GM18507 (cell line): ENCODE results near the gene MYO9A.

ENCODE experiments used
- DNase-seq: peaks from one replicate; pipeline ENCODE4 v3.0.0; 2011; ENCODE audit warnings: low read depth; ENCODE audit not compliant: insufficient read length; ENCODE audit errors: extremely low spot score
- FAIRE-seq: peaks from 2 replicates; lab custom pipeline; 2011; peaks lifted over from hg19 to GRCh38; lab: Jason Lieb, UNC

Gene MYO9A

GRCh38 chr15:71800835-71801745 is 316.9 kb downstream of the MYO9A start:
- FAIRE-seq (peak; percentile 83), DNase-seq (no peak)

- DNase-seq (no peak), FAIRE-seq (no peak)
These were observed 317.8 kb downstream of the MYO9A start for GRCh38 chr15:71800190-71800589.

DNA sequence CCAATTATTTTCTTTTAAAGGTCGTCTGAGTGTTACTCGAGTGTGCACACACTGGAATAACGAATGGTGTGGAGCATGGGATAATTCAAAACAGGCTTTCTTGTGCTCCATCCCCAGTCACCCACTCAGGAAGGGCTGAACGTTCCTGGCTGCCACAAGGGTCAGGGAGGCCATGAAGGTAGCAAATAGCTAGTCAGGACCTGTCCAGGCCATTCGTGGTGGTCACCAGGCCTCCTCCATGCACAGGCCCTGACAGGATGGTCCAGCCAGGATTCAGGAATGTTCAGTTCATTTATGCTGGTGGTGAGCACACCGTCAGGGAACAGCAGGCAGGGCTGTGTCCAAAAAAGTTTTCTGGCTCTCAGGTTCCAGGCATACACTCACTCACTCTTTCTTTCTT is 319.3 kb downstream of the MYO9A start:
- DNase-seq = no peak
- no peak for FAIRE-seq

DNA sequence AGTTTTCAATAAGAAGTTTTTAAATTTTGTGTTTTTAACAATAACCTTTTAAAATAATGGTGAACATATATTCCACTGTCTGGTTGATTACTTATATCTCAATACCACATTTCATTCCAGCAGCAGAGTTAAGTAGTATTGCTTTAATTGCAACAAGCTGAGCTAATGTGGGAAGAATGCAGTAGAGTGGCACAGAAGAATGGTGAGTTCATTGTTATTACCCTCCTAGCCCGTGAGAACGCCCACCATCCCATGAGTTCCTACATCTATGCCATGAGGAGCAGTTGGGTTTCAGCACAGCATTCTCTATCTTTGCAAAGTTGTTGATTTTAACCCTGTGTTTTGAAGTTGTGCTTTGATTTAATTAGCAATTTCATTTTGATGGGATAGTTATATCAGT is 325.4 kb downstream of the MYO9A start:
- DNase-seq (no peak), FAIRE-seq (no peak)

- DNase-seq (no peak), FAIRE-seq (no peak)
These were observed 326.0 kb downstream of the MYO9A start for GRCh38 chr15:71791975-71792374.

GRCh38 chr15:71790081-71790480 is 327.9 kb downstream of the MYO9A start:
- DNase-seq (no peak), FAIRE-seq (no peak)

DNA sequence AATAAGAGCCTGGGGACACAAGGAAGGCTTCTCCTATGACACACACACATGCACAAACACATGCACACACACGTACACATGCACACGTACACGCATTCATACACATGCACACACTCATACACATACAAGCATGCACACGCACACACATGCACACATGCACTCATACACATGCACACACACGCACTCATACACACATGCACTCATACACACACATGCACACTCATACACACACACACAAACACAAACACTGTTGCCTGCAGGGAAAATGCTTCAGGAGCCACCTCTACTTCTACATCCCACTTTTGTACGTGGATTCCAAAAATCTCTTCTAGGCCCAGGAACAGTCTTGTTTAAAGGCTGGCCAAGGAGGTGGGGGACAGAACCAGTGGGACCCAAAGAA is 328.3 kb downstream of the MYO9A start:
- FAIRE-seq (no peak), DNase-seq (no peak)

DNA sequence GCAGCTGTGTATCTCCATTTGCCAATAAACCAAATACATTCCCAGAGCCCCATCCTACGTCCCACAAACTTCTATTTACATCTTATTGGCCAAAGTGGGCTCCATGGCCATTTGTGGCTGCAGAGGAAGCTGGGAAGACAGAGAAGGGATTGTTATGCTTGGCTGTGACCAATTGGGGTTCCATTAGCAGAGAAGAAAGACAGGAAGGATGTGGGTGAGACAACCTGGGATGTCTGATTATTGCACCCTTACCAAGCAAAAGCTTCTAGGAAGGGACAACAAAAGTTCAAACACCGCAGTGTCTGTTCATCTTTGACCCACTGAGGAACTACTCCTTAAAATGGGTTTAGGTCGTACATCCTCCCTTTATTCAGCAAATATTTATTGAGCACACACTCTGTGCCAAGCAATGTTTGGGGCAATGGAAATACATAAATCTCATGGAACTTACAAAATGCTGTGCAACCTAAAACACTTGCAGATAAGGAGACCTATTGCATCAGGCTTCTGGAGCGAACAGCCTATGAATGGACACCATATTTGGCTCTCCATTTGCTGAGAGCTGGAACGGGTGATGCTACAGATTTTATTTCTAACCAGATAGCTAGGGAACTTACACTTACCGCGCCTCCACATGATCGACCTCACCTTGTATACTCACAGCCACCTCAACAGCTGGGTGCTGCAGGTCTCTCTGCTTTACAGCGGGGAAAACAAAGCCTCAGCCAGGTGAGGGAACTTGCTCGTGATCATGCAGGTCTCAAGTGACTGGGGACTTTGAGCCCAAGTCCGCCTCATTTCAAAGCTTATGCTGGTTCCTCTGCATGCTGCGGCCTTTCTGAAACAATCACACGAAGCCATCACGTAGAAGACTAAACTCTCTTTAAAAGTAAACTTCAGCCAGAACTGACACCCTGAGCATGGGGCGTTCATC is 329.0 kb downstream of the MYO9A start:
- DNase-seq (no peak), FAIRE-seq (no peak)

- DNase-seq (no peak), FAIRE-seq (no peak)
These were observed 331.3 kb downstream of the MYO9A start for GRCh38 chr15:71786673-71787072.

DNA sequence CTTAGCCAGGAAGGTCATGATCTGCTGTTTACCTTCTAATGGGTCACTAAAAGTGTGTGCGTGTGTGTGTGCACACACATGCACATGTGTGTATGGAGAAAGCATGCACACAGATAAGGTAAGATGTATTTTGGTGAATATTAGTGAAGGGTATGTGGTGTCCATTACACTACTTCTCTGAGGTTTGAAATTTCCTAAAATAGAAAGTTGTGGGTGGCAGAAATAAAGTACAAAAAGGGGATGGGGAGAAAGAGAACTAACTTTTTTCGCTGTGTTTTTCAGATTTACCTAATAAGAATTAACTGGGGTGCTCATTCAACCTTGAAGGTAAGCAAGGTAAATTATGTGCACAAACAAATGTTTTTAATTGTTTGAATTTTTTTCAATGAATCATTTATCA is 332.0 kb downstream of the MYO9A start:
- no peak for DNase-seq
- no peak for FAIRE-seq

GRCh38 chr15:71784719-71785118 is 333.2 kb downstream of the MYO9A start:
- no peak for DNase-seq

GRCh38 chr15:71782422-71783165 is 335.4 kb downstream of the MYO9A start:
- no peak for FAIRE-seq

More at GRCh38 chr15:71784719-71785118, 333.2 kb downstream of the MYO9A start:
- no peak for FAIRE-seq

GRCh38 chr15:71781965-71782265 is 336.0 kb downstream of the MYO9A start:
- FAIRE-seq = no peak
- DNase-seq = no peak

More at GRCh38 chr15:71782422-71783165, 335.4 kb downstream of the MYO9A start:
- no peak for DNase-seq

DNA sequence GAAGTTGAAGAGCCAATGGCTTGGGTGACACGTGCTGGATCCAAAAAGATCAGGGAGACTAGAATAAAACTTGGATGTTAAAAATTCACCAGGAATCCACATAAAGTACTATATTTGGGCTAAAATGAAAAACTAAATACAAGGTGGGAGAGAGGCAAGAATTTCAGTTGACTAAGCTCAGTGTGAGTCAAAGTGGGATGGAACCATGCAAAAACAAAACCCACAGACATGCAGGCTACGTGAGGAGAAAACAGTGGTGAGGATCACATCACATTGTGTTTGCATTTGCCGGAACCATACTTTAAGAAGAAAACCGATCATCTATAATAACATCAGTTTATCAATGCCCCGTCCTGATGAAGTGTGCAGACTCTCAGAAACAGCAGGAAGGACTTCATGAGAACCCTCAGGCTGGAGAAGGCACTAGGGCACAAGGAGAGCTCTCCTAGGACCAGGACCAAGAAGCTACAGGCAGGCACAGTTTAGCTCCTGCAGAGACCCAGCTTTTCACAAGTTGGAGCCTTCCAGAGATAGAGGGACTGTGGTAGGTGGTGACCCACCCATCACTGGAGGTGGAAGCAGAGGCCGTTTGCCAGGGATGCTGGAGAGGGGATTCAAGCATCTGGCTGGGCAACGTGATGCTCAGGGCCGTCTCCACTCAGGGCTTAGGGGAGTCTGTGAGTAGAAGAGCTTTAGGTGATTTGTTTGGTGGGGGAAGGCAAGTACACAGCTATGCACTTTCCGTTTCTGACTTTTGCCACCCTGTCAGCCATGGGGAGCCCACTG is 336.6 kb downstream of the MYO9A start:
- DNase-seq = no peak
- FAIRE-seq = peak; percentile 60

- FAIRE-seq (peak; percentile 59), DNase-seq (peak; percentile 53)
These were observed 337.6 kb downstream of the MYO9A start for GRCh38 chr15:71780115-71780976.

DNA sequence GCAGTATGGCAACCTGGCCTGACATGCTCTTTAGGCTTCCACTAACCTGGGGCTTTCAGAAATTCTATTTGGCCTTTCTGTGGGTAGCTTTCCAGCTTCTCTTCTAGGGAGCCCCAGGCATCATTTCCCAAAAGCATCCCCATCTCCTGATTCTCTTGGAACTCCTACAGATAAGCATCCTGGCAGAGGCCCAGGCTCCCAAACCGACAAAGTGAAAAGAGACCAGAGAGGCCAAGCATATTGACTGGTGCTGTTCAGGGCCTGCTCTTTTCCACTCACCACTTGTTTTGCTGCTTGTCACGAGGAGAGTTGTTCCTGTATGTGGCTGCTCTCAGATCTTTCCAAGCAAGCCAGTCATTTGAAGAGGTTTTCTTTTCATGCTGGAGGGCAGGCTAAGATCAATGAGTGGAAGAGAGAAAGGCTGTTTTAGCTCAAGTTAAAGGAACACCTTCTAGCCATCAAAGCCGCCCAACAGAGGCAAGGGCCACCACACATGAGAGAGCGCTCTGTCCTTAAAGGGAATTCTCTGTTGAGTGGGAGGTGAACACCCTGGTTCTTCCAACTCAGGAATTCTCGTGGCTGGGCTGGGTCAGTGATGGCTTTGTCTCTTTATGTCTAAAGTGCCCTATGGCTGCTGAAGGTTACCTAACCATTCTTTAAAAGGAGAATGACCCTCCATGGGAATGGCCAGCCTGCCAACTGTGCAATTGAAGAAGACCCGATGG is 338.7 kb downstream of the MYO9A start:
- no peak for FAIRE-seq

DNA sequence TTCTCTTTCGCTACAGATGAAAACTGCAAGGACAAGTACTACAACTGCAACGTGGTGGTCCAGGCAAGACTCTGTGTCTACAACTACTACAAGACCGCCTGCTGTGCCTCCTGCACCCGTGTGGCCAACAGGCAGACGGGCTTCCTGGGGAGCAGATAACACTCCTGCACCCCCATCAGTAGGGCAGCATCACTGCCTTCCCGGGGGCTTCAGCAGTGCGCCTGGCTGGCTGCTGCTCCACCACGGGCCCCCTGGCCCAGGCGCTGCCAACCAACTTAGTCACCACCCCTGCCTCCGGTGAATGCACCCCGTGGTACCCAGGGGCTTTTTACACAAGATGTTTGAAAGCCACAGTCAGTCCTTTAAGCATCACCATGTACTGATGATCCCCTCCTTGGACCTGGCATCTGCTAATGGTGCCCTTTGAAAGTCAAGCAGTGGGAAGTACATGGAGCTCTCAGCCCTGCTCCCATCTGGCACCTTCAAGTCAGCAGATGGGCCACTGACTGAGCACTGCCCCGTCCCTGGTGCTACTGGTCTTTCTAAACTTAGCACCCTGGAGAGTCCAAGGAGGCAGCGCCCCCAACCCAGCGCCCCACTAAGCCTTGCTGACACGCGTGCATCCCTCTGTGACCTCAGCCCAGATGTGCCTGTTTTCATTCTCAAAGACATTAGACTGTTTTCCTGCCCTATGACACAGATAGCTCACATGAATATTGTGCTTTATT is 340.6 kb downstream of the MYO9A start:
- no peak for DNase-seq
- no peak for FAIRE-seq

More for the DNA sequence above, 338.7 kb downstream of the MYO9A start:
- no peak for DNase-seq
